HPDE6-E6E7 (cell line): ENCODE results near the gene AKAP12.
"Not testable (repeated sequence)": the region's sequence is repeated elsewhere in the genome, so short reads cannot be mapped to it uniquely, and the experiment has no call there.

Experiments used
- DNase-seq: peaks from one replicate; pipeline ENCODE4 v3.0.0; 2011; ENCODE audit warnings: missing footprints; ENCODE audit errors: extremely low spot score

The AKAP12 gene

DNA sequence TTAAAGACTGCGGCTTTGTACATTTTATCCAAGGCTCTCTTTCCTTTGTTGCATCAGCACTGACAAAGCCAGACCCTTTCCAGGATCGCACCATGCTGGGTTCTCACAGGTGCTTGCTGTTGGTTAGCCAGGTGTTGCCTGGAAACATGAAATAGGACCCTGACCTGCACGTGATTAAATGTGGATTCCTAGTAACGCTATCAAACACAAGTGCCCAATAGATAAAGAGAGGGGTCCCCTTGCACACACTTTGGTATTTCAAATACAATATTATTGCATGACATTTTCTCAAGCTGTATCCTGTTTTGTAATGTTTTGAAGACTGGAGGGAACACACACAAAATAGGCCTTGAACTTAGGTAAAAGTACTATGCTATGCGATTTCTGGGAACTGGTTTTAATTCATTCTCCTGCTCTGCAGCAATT lies 73.3 kb downstream of the AKAP12 start:
- no peak for DNase-seq

DNA sequence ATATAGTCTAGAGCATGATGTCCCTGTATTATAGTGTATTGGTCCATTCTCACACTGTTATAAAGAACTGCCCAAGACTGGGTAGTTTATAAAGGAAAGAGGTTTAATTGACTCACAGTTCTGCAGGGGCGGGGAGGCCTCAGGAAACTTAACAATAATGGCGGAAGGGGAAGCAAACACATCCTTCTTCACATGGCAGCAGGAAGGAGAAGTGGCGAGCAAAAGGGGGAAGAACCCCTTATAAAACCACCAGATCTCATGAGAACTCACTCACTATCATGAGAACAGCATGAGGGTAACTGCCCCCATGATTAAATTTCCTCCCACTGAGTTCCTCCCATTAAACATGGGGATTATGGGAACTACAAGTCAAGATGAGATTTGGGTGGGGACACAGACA lies 75.9 kb downstream of the AKAP12 start:
- DNase-seq = not testable (repeated sequence)

DNA sequence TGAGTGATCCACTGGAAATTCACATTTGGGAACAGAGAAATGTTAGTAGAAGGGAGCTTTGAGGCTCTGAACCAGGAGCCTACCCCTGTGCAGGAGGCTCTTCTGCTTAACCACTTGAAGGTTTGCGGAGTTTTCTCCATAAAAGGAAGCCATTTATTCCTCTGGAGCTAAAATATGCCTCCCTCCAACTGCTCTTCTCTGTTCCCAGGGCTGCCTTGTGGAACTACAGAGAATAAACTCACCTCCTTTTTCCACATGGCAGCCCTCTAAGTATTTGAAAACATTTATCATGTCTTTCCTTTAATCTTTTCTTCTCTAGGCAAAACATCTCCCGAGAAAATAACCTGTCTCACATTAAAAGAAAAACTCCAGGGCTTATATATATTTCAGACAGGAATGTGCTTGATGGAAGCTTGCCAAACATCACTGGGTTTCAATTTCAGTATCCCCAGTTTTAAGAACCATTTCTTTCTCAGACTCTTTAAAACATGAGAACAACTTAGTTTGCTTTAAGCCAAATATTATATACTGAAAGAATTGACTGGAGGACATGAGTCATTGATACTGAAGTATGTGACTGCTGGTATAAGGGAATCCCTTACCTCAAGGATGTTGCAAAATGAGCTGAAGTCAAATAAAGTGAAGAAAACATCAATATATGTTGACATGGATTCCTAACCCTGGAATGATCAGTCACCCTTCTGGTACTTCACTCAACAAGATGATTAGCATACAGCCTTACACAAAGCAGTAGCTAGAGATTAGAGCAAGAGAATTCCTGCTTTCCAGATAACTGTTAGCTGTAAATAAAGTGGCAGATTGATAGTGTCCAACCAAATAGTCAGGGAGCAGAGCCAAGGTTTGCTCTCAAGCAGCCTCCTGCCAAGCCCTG lies 77.6 kb downstream of the AKAP12 start:
- DNase-seq = peak; percentile 25

GRCh38 chr6:151317995-151318365 lies 78.2 kb downstream of the AKAP12 start:
- no peak for DNase-seq

DNA sequence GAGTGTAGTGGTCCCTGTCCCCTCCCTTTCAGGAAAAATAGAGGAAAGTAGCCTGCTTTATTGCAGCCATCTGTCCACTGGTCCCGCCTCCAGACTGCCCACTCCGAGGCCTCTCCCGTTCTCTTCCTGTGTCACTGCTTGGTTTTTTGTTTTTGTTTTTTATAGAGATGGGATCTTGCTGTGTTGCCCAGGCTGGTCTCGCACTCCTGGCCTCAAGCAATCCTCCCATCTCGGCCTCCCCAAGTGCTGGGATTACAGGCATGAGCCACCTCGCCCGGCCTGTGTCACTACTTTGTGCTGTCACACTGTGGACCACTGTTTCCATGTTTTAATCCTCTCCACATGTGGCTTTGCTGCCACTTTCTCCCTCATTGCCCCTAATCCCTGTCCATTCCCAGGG lies 80.4 kb downstream of the AKAP12 start:
- no peak for DNase-seq

- DNase-seq = no peak
Measured at GRCh38 chr6:151321438-151321837, 81.7 kb downstream of the AKAP12 start.

DNA sequence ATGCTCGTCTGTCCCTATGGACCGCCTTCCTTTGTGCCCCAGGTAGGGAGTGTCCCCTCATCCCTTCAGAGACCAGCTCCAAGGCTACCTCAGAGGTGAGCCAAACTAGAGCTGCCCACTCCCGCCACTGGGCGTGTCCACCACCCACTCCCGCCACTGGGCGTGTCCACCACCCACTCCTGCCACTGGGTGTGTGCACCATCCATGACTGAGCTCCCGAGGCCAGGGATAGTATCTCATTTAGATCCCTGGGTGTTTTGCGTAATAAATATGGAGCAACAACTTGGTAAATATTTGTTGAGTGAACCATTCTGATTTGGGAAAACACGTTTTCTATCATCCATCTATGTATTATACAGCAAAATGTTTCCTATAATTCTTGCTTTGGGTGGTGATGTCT lies 82.8 kb downstream of the AKAP12 start:
- DNase-seq = no peak

- peak; percentile 61 for DNase-seq
Measured at GRCh38 chr6:151323791-151324487, 84.2 kb downstream of the AKAP12 start.

- DNase-seq = no peak
Measured at GRCh38 chr6:151324488-151324825, 84.7 kb downstream of the AKAP12 start.

DNA sequence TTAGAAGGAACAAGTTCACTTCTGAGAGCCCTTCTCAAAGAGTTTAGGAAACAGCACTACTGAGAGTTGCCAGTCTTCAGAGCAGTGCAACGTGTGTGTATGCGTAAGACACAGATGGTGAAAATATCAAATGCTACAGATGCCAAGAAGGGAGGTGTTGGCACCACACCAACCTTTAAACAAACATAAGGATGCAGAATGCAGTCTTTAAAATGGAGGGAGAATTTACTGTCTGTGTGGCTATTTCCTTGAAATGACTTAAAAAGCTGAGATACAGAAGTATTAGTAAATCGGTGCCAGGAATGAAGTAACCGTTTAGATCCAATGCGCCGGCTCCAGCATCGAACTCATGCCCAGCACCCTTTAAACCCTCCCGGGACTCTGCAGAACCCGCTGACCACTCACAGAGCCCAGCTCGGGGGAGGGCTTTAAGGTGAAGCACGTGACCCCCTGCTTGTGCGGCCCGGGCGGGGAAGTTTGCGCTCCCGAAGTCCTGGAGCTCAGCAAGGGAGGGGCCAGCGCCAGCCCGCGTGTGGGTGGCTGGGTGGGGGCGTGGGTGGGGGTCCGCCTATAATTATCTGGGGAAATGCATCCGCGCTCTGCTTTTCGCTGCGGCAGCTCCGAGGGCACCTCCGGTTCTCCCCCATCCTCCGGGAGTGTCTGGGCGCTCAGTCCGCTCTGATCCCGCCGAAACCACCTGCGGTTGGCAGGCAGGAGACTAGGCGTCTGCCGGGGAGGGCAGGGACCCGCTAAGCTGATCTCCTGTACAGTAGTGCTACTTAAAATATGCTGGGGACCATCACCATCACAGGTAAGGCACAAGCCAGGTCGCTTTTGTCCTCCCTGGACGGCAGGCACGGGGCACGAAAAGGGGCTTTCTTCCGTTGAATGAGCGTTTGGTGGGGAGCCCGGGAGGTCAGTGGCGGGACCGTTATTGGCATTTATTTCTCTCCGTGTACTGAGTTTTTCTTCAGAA lies 85.6 kb downstream of the AKAP12 start:
- DNase-seq = peak; percentile 41

DNA sequence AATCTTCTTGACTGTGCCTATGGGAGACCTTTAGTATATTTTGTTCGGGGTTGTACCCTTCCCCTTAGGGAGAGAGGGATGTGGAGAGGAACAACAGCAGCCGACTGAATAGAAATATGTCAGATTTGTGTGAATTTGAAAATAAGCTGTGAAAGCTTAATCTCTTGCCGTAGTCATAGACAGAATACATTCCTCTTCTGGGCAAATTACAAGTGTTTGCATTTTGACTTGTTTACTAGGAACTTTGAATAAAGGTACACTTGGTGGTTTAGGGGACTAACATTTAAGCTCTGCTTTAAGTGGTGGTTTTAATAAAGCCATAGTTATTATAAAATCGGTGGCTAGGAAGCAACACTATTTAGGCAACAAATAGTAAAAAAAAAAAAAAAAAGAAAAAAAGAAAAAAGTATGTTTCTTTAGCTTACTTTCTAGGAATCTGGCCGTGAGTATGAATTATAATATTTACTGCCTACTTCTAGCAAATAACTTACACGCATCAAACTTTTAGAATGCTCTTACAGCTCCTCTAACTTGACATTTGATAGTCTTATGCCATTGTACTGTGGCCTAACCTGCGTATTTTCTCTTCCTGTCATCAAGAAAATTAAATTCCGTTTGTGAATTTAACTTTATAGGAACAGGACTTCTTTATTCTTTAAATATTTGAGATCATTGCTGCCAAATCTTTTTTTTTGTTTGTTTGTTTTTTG lies 86.5 kb downstream of the AKAP12 start:
- DNase-seq = no peak

- DNase-seq = no peak
Measured at GRCh38 chr6:151327101-151327500, 87.3 kb downstream of the AKAP12 start.

DNA sequence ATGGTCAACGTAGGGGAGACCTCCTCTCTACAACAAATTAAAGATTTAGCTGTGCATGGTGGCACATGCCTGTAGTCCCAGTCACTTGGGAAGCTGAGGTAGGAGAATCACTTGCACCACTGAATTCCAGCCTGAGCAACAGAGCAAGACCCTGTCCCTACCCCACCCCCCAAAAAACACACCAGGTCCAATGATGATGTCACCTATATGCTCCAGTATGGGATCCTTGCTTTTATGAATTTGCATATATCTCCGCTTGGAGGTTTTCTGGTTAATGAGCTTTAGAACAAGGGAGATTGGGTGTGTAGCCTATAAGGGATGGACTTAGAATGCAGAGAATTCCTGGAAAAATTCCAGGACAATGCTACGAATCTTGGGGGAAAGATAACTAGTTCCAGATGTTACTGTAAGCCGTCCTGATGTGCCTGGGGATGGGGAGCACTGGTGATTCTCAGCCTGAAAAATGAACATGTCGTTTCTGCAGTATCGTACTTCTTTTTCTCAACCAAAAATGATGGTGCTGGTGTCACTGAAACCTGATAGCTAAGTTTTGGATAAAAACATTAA lies 90.4 kb downstream of the AKAP12 start:
- no peak for DNase-seq

DNA sequence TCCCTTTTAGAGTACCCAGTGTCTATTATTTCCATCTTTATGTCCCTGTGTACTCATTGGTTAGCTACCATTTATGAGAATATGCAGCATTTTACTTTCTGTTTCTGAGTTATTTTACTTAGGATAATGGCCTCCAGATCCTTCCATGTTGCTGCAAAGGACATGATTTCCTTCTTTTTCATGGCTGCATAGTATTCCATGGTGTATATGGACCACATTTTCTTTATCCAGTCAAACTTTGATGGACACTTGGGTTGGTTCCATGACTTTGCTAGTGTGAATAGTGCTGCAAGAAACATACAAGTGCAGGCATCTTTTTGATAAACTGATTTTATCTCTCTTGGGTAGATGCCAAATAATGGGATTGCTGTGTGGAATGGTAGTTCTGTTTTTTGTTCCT lies 96.2 kb downstream of the AKAP12 start:
- DNase-seq = no peak

DNA sequence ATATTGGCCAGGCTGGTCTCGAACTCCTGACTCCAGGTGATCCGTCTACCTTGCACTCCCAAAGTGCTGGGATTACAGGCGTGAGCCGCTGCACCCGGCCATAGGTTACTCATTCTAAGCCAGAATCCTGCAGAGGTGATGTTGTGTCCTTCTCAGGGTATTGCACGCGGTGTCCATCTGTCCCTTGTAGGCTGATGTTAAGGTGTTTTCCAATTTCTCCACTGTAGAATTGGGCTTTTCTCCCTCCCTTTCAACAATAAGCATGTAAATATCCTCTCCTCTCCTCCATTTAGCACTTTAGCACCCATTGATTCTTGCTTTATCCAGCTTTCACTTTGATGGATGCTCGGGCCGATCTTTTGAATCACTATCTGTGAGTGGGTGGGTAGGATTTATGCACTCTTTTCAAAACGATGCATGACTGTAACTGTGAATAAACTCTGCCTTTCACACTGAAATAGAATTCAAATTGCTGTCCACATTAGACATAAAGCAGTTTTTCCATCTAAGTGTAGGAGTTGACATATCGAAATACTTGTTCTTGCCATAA lies 99.0 kb downstream of the AKAP12 start:
- DNase-seq = no peak

DNA sequence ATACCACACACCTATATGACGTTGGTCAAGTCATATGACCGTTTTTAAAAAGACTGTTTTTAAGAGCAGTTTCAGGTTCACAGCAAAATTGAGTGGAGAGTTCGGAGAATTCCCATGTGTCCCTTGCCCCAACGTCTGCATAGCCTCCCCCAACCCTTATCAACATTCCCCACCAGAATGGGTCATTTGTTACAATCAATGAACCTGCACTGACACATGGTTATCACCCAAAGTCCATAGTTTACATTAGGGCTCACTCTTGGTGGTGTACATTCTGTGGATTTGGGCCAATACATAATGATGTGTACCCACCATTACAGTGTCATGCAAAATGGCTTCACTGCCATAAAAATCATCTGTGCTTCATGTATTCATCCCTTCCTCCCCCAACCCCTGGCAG lies 99.6 kb downstream of the AKAP12 start:
- no peak for DNase-seq

DNA sequence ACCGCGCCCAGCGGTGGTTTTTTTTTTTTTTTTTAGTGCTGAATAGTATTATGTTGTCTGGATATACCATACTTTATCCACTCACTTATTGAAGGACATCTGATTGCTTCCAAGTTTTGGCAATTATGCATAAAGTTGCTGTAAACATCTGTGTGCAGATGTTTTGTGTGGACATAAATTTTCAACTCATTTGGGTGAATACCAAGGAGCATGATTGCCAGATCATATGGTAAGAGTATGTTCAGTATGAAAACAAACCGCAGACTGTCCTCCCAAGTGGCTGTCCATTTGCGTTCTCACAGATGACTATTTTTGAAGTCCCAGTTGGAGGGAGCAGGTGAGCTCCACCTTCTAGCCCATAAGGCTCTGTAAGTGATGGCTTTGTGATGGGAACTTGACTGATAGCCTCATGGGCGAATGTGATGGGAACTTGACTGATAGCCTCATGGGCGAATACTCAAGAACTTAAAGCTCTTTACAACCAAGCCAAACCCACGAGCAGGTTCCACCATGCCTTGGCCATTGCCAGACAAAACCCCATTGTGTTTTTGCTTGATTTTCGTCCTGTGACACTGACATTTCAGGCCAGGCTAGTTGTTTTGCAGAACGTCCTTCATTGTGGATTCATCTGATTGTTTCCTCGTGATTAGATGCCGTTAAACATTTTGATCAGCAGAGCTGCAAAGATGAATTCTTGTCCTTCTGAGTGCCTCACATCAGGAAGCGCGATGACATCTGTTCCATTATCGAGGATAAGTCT lies 100.6 kb downstream of the AKAP12 start:
- no peak for DNase-seq

GRCh38 chr6:151341476-151342195 lies 101.9 kb downstream of the AKAP12 start:
- DNase-seq = no peak

DNA sequence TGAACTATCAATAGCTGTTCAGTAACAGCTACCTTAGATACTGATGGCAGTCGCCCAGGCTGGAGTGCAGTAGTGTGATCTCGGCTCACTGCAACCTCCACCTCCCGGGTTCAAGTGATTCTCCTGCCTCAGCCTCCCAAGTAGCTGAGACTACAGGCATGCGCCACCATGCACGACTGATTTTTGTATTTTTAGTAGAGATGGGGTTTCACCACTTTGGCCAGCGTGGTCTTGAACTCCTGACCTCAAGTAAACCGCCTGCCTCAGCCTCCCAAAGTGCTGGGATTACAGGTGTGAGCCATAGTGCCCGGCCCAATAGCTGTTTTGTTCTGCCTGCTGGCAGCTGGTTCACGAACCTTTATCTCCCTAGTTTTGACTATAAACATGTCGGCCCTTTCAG lies 103.0 kb downstream of the AKAP12 start:
- DNase-seq = not testable (repeated sequence)
